Measurements from ENCODE around the gene DLX2. TPM values are rescaled to one million over a fixed set of nuclear protein-coding genes. Genes with fewer than 3 reads are reported as not detected.
A peak's percentile ranks its signal among the peaks of the same experiment; 100 is the strongest.

DLX2 gene
- polyA plus RNA-seq, 1 donor = 1.1 TPM

GRCh38 chr2:172086241-172087206 is 16.2 kb downstream of the DLX2 start:
- no CpG with 5 or more reads among the region's 54 CpGs for WGBS (ENCODE audit: insufficient coverage, low lambda C conversion rate)
- Histone ChIP-seq H3K4me3 (ENCODE audit: low read length) (peak overlapping the region; percentile 20), H3K9me3 (ENCODE audit: control insufficient read depth, low read depth, low read length) (peaks cover 36% of the 10 kb centered on the region), H3K27me3 (ENCODE audit: control insufficient read depth, insufficient read depth, low read length) (peaks cover 97% of the 10 kb centered on the region), H3K36me3 (ENCODE audit: control insufficient read depth, insufficient read depth, low read length) (no peaks in the 10 kb centered on the region), H3K27ac (ENCODE audit: low read length) (no peak overlapping the region), H3K4me1 (ENCODE audit: control insufficient read depth, insufficient read depth, low read length) (peaks cover 18% of the 10 kb centered on the region)
- DNase-seq = peak in 1 of 2 donors; percentile 49

- Histone ChIP-seq H3K4me1 (ENCODE audit: control insufficient read depth, insufficient read depth, low read length) (peaks cover 21% of the 10 kb centered on the region), H3K9me3 (ENCODE audit: control insufficient read depth, low read depth, low read length) (peaks cover 36% of the 10 kb centered on the region), H3K27ac (ENCODE audit: low read length) (peak within 1 kb of the TSS; percentile 35), H3K4me3 (ENCODE audit: low read length) (peak within 1 kb of the TSS; percentile 25), H3K27me3 (ENCODE audit: control insufficient read depth, insufficient read depth, low read length) (peaks cover 100% of the 10 kb centered on the region), H3K36me3 (ENCODE audit: control insufficient read depth, insufficient read depth, low read length) (no peaks in the 10 kb centered on the region)
- DNase-seq = no peak
- 0% methylated on average over 2 of the region's 34 CpGs for WGBS (ENCODE audit: insufficient coverage, low lambda C conversion rate)
These were observed 17.1 kb downstream of the DLX2 start, which contains the start of gene DLX1 for GRCh38 chr2:172085460-172086159. Gene DLX1 (plus strand): TSS chr2:172085507. CDS start chr2:172085678, 171 bp downstream.

- Histone ChIP-seq H3K4me1 (ENCODE audit: control insufficient read depth, insufficient read depth, low read length) (peaks cover 21% of the 10 kb centered on the region), H3K4me3 (ENCODE audit: low read length) (peak overlapping the region; percentile 25), H3K9me3 (ENCODE audit: control insufficient read depth, low read depth, low read length) (peaks cover 36% of the 10 kb centered on the region), H3K27me3 (ENCODE audit: control insufficient read depth, insufficient read depth, low read length) (peaks cover 100% of the 10 kb centered on the region), H3K27ac (ENCODE audit: low read length) (peak overlapping the region; percentile 35), H3K36me3 (ENCODE audit: control insufficient read depth, insufficient read depth, low read length) (no peaks in the 10 kb centered on the region)
- DNase-seq = peak; percentile 59 to 62
- WGBS (ENCODE audit: insufficient coverage, low lambda C conversion rate) = no CpG with 5 or more reads among the region's 76 CpGs
These were observed 17.8 kb downstream of the DLX2 start for GRCh38 chr2:172084645-172085459.

- WGBS (ENCODE audit: insufficient coverage, low lambda C conversion rate) = no CpG with 5 or more reads among the region's 17 CpGs
These were observed 18.4 kb downstream of the DLX2 start for GRCh38 chr2:172084395-172084644.

GRCh38 chr2:172083628-172084394 is 18.9 kb downstream of the DLX2 start:
- H3K4me1 ChIP-seq (ENCODE audit: control insufficient read depth, insufficient read depth, low read length) = peaks cover 21% of the 10 kb centered on the region
- H3K27me3 ChIP-seq (ENCODE audit: control insufficient read depth, insufficient read depth, low read length) = peaks cover 100% of the 10 kb centered on the region
- H3K4me3 ChIP-seq (ENCODE audit: low read length) = no peak overlapping the region
- peaks cover 36% of the 10 kb centered on the region for H3K9me3 ChIP-seq (ENCODE audit: control insufficient read depth, low read depth, low read length)
- H3K27ac ChIP-seq (ENCODE audit: low read length) = no peak overlapping the region
- no peak for DNase-seq
- 0% methylated on average over 2 of the region's 23 CpGs for WGBS (ENCODE audit: insufficient coverage, low lambda C conversion rate)
- no peaks in the 10 kb centered on the region for H3K36me3 ChIP-seq (ENCODE audit: control insufficient read depth, insufficient read depth, low read length)

More at GRCh38 chr2:172084395-172084644, 18.4 kb downstream of the DLX2 start:
- Histone ChIP-seq H3K27me3 (ENCODE audit: control insufficient read depth, insufficient read depth, low read length) (peaks cover 100% of the 10 kb centered on the region), H3K27ac (ENCODE audit: low read length) (no peak overlapping the region), H3K4me1 (ENCODE audit: control insufficient read depth, insufficient read depth, low read length) (peaks cover 21% of the 10 kb centered on the region), H3K9me3 (ENCODE audit: control insufficient read depth, low read depth, low read length) (peaks cover 36% of the 10 kb centered on the region), H3K4me3 (ENCODE audit: low read length) (no peak overlapping the region), H3K36me3 (ENCODE audit: control insufficient read depth, insufficient read depth, low read length) (no peaks in the 10 kb centered on the region)
- DNase-seq = no peak

GRCh38 chr2:172082944-172083627 is 19.6 kb downstream of the DLX2 start:
- H3K9me3 ChIP-seq (ENCODE audit: control insufficient read depth, low read depth, low read length) = peaks cover 33% of the 10 kb centered on the region
- peaks cover 100% of the 10 kb centered on the region for H3K27me3 ChIP-seq (ENCODE audit: control insufficient read depth, insufficient read depth, low read length)
- H3K27ac ChIP-seq (ENCODE audit: low read length) = no peak overlapping the region
- no peak overlapping the region for H3K4me3 ChIP-seq (ENCODE audit: low read length)
- no CpG with 5 or more reads among the region's 42 CpGs for WGBS (ENCODE audit: insufficient coverage, low lambda C conversion rate)
- peaks cover 21% of the 10 kb centered on the region for H3K4me1 ChIP-seq (ENCODE audit: control insufficient read depth, insufficient read depth, low read length)
- no peaks in the 10 kb centered on the region for H3K36me3 ChIP-seq (ENCODE audit: control insufficient read depth, insufficient read depth, low read length)
- no peak for DNase-seq

- Histone ChIP-seq H3K4me1 (ENCODE audit: control insufficient read depth, insufficient read depth, low read length) (peaks cover 21% of the 10 kb centered on the region), H3K4me3 (ENCODE audit: low read length) (no peak overlapping the region), H3K36me3 (ENCODE audit: control insufficient read depth, insufficient read depth, low read length) (no peaks in the 10 kb centered on the region), H3K27ac (ENCODE audit: low read length) (no peak overlapping the region), H3K9me3 (ENCODE audit: control insufficient read depth, low read depth, low read length) (peaks cover 27% of the 10 kb centered on the region), H3K27me3 (ENCODE audit: control insufficient read depth, insufficient read depth, low read length) (peaks cover 97% of the 10 kb centered on the region)
- no peak for DNase-seq
- no CpG with 5 or more reads among the region's 14 CpGs for WGBS (ENCODE audit: insufficient coverage, low lambda C conversion rate)
These were observed 20.4 kb downstream of the DLX2 start for GRCh38 chr2:172082105-172082943.

- peaks cover 88% of the 10 kb centered on the region for H3K27me3 ChIP-seq (ENCODE audit: control insufficient read depth, insufficient read depth, low read length)
- no peak overlapping the region for H3K4me3 ChIP-seq (ENCODE audit: low read length)
- no peak overlapping the region for H3K27ac ChIP-seq (ENCODE audit: low read length)
- no peaks in the 10 kb centered on the region for H3K36me3 ChIP-seq (ENCODE audit: control insufficient read depth, insufficient read depth, low read length)
- peak in 1 of 2 donors; percentile 21 for DNase-seq
- H3K9me3 ChIP-seq (ENCODE audit: control insufficient read depth, low read depth, low read length) = peaks cover 23% of the 10 kb centered on the region
- H3K4me1 ChIP-seq (ENCODE audit: control insufficient read depth, insufficient read depth, low read length) = peaks cover 13% of the 10 kb centered on the region
- no CpG with 5 or more reads among the region's 36 CpGs for WGBS (ENCODE audit: insufficient coverage, low lambda C conversion rate)
These were observed 21.3 kb downstream of the DLX2 start for GRCh38 chr2:172081221-172082022.

Data from large intestine (tissue), 3 donors.